Ammon's horn (tissue), 1 donor: ENCODE data around the gene TNK2.
"Not testable (repeated sequence)": the region's sequence is repeated elsewhere in the genome, so short reads cannot be mapped to it uniquely, and the experiment has no call there.

Source experiments
- DNase-seq: peaks from one replicate; pipeline ENCODE4 v3.0.0-alpha.2; 2016; ENCODE audit warnings: low spot score

Gene TNK2

DNA sequence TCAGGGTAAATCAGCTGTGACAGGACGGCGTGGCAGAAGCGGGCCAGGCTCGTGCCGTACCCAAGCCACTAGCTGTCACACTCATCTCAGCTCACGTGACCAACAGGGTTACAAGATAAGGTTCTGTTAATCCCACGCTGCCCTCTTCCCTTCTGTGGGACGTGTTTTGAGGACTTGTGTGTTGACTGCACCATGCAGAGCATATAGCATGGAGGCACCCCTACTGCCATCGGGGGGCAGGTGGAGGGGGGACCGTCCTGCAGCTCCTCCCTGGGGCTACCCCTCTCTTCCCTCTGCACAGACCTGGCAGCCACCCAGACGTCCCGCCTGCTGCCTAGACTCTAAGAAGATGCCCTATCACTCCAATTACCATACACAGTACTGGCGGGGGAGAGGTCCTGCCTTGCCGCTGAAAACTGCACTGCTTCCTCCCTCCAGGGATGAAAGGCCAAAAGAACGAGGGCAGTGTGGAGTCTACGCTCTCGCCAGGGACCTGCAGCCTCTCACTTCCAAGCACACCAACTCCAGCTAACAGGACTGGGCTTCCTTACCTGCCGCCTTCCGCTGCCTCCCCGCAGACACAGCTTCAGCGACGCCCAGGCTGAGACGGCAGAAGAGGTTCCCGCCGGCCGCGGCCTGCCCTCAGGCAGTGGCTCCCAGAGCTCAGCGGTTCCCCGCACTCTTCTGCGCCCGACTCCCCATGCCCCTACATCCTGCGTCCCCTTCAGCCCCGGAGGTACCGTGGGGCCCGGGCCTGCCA is at the start of gene TNK2:
TNK2 (minus strand) TSS at position 618 of the 760 bp plus-strand sequence. CDS start 19,963 bp downstream, outside the sequence.
- peak; percentile 69 for DNase-seq

DNA sequence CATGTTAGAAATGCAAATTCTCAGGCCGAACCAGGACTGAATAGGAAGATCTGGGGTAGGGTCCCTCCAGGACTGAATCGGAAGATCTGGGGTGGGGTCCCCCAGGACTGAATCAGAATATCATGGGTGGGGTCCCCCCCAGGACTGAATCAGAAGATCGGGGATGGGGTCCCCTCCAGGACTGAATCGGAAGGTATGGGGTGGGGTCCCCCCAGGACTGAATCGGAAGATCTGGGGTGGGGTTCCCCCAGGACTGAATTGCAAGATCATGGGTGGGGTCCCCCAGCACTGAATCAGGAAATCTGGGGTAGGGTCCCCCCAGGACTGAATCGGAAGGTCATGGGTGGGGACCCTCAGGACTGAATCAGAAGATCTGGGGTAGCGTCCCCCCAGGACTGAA is 48.2 kb upstream of the TNK2 start:
- no peak for DNase-seq

DNA sequence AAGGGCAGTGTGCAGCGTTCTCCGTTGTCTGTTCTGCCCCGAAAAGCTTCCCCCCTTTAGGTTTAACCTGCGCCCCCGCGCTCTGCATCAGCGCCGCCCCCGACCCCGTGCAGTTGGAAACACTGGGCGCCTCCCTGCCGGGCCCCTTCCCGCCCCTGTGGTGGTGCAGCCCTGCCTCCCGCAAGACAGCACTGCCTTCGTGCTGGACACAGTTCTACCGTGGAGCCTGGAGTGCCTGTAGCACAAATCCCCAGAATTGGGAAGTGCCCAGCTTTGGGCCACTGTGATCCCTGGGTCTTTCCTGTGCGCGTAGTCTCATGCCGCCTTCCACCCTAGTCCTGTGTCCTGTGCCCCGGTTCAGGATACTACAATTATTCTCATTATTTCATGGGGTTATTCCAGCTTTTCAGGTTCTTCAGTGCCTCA is 47.1 kb upstream of the TNK2 start:
- DNase-seq, result not testable (repeated sequence)

DNA sequence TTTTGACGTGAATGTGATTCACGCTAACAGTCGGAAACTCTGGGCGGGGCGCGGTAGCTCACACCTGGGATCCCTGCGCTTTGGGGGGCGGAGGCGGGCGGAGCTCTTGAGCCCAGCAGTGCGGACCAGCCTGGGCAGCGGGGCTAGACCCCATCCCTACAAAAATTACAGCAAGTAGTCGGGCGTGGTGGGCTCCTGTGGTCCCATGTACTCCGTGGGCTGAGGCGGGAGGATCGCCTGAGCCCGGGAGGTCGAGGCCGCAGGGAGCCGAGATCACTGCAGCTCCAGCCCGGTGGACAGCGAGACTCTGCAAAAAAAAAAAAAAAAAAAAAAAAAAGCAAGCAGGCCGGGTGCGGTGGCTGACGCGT is 46.4 kb upstream of the TNK2 start:
- not testable (repeated sequence) for DNase-seq

DNA sequence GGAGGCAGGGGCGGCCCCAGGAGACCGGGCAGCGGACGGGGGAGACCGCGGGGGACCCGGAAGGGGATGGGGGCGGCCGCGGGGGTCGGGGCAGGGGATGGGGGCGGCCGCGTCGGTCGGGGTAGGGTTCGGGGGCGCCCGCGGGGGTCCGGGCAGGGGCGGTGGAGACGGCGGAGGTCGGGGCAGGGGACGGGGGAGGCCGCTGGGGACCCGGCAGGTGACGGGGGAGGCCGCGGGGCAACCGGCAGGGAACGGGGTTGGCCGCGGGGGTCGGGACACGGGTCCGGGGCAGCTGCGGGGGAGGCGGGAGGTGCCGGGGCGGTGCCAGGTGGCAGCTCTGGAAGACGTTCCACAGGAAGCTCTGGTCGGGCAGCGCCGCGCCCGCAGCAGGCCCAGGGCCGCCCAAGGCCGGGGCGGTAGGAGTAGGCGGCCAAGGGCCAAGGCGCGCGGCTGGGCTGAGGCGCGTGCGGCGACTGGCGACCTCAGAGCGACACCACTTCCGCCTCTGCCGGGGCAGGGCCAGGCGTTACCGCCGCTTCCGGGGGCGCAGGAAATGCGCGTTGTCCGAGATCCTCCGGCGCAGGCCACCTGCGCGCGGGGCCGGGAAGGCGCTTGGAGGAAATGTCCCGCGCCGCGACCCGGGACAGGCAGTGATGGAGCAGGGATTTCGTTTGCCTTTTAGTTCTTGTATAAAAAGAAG is 45.9 kb upstream of the TNK2 start:
- peak; percentile 74 for DNase-seq

DNA sequence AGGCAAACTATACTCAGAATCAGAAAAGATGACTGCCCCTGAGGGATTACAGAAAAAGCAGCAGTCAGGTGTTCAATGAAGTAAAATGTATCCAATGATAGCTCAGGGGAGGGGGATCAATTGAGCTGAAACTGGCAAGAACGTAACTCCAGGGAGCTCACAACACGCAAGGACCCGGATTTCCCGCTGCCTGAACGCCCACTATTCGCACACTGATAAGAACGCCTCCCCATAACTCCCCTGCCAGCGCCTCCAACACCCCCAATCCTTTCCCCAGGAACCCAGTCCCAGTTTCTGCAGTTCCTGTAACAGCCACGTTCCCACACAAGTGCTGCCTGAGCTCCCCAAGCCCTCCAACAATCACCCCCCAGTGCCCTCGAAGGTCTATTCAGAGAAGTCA is 44.2 kb upstream of the TNK2 start:
- DNase-seq, result not testable (repeated sequence)

DNA sequence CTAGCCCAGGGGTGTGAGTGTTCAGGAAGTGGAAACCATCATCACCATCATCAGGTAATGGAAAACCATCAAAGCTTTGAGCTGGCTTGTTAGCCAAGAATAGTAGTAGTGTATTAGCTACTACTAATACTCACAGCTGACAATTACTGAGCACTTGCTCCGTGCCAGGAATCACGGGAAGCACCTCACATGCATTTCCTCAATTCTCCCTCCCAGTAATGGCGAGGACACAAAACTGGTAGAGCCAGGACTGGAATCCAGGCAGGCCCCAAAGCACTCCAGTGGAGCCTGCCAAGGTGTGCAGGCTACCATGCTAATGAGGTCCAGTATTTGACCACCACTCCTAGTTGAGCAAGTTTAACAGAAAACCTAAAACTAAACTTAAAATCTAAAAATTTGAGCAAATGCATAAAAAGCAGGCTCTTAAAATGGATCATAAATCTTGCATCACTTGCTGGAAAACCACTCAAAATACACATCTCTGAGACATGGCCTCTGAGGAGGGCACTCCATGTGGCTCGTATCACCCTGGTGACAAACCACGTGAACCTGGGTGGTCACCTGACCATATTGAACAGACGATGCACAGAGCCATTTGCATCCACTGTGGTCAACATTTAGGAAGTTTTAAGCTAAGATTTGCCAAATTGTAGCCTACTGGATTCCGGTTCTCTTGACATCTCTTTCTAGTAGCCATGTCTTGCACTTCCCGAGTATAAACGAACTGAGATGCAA is 43.3 kb upstream of the TNK2 start:
- not testable (repeated sequence) for DNase-seq

DNA sequence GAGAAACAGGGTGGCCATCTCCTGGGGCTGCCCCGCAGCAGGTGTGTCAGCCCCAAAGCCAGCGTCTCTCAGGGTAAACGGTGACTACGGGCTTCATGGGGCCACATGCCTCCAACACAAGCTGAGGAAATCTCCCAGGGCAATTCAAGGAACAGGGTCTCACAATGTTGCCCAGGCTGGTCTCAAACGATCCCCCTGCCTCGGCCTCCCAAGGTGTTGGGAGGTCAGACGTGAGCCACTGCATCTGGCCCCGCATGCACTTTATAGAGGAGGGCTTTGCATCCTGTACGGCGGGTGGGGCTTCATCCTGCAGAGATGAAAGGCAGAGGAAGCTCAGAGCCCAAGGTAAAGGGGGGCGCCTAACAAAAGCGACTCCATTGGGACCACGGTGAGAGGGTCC is 42.4 kb upstream of the TNK2 start:
- not testable (repeated sequence) for DNase-seq

DNA sequence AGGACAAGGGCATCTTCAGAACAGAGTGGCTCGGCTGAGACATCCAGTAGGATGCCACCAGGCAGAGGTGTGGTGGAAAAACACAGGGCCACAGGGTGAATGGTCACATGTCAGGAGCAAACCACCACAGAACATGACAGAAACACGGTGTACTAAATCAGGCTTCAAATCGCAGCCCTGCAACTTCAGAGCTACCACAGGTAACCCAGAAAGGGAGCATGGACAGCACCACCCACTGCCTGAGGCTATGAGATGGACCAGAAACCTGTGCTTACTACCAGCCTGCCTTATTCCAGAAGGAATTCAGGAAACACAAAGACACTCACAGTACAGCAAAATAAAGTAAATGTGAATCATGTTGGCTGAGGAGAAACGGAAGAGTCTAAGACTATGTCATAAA is 41.8 kb upstream of the TNK2 start:
- DNase-seq, result not testable (repeated sequence)

DNA sequence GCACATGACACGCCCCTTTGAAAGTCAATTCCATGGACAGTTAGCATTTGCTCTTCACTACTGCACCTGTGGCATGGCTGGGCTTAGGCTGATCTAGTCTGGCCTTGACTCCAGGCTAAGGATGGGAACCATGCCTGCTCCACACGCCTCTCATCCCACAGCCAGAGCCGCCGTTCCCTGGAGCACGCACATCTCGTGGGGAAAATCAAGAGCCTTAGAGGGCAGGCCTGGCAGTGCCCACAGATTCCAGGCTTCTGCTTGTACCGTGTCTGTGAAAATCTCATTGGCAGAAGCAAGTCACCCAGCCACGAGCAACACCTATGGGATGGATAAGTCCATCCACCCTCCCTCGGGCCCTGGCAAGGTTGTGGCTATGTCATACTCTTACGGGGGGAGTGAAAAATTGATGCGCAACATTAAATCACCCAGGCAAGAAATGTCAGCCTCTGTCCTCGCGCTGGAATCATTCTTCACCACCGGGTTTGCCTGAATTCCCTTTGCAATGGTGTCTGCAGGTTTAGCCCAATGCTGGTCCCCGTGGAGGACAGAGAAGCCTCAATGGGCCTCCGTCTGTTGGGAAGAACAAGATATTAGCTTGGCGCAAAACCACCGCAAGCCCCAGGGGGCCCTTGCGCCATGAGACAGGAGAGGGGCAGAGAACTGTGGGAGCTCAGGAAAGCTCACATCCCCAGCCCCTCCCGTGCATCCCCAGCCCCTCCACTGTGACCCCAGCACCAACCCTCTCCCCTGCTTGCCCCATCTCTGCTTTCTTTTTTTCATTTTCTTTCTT is 38.8 kb upstream of the TNK2 start:
- not testable (repeated sequence) for DNase-seq

DNA sequence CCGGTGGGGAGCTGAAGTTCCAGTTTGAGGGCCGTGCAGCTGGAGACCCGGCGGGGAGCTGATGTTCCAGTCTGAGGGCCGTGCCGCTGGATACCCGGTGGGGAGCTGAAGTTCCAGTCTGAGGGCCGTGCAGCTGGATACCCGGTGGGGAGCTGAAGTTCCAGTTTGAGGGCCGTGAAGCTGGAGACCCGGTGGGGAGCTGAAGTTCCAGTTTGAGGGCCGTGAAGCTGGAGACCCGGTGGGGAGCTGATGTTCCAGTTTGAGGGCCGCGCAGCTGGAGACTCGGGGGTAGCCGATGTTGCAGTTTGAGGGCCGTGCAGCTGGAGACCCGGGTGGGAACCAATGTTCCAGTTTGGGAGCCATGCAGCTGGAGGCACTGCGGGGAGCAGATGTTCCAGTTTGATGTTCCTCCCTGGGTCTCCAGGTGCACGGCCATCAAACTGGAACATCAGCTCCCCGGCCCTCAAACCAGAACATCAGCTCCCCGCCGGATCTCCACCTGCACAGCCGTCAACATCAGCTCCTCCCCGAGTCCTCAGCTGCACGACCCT is 33.0 kb upstream of the TNK2 start:
- not testable (repeated sequence) for DNase-seq

DNA sequence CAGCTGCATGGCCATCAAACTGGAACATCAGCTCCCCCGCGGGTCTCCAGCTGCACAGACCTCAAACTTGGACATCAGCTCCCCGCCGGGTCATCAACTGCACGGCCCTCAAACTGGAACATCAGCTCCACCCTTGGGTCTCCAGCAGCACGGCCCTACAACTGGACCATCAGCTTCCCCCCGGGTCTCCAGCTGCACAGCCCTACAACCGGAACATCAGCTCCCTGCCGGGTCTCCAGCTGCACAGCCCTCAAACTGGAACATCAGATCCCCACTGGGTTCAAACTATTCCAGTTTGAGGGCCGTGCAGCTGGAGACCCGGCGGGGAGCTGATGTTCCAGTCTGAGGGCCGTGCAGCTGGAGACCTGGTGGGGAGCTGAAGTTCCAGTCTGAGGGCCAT is 32.5 kb upstream of the TNK2 start:
- not testable (repeated sequence) for DNase-seq

DNA sequence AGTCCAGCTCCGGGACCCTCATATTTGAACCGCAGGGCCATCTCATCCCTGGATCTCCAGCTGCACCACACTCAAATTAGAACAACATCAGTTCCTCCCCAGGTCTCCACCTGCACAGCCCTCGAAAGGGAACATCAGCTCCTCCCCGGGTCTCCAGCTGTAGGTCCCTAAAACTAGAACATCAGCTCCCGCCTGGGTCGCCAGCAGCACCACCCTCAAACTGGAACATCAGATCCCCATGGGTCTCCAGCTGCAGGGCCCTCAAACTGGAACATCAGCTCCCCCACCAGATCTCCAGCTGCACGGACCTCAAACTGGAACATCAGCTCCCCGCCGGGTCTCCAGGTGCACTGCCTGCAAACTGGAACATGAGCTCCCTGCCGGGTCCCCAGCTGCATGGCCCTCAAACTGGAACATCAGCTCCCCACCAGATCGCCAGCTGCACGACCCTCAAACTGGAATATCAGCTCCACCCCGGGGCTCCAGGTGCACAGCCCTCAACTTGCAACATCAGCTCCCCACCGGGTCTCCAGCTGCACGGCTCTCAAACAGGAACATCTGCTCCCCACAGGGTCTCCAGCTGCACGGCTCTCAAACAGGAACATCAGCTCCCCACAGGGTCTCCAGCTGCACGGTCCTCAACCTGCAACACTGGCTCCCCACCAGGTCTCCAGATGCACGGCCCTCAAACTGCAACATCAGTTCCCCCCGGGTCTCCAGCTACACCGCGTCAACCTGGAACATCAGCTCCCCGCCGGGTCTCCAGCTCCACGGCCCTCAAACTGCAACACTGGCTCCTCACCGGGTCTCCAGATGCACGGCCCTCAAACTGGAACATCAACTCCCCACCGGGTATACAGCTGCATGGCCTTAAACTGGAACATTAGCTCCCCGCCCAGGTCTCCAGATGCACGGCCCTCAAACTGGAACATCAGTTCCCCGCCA is 31.4 kb upstream of the TNK2 start:
- DNase-seq, result not testable (repeated sequence)

DNA sequence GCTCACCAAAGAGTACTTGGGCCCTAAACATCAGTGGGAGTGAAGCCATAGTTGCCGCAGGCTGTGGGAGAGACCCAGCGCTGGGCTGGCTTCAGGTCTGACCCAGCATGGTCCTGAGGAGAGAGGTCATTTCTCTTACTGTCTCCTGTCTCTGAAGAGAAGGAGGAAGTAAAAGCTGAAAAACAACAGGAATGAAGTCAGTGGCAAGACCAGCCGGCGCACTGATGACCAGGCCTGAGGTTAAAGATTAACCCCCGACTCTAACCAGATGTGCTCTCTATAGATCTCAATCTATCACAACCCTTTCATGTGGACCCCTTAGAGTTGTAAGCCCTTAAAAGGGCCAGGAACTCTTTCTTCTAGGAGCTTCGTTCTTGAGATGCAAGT is 24.7 kb upstream of the TNK2 start:
- not testable (repeated sequence) for DNase-seq

DNA sequence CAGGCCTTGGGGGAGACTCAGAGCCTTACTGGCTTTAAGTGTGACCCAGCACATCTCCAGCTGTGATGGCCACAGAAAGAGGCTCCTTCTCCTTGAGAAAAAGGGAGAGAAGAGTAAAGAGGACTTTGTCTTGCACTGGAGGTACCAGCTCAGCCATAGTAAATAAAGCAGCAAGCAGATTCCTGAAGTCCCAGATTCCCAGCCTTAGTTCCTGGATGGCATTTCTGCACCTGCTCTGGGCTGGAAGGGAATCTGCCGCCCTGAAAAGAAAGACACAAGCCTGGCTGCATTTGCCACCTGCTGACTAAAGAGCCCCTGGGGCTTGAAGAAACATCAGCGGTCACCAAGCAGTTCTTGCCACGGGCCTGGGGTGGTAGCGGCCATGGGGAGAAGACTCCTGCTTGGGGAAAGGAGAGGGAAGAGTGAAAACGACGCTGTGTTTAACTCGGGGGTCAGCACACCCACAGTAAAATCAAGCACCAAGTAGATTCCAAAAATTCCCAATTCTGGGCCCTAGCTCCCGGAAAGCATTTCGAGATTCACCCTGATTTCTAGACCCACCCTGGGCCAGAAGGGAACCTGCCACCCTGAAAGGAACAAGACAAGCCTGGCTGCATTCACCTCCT is 24.2 kb upstream of the TNK2 start:
- no peak for DNase-seq

DNA sequence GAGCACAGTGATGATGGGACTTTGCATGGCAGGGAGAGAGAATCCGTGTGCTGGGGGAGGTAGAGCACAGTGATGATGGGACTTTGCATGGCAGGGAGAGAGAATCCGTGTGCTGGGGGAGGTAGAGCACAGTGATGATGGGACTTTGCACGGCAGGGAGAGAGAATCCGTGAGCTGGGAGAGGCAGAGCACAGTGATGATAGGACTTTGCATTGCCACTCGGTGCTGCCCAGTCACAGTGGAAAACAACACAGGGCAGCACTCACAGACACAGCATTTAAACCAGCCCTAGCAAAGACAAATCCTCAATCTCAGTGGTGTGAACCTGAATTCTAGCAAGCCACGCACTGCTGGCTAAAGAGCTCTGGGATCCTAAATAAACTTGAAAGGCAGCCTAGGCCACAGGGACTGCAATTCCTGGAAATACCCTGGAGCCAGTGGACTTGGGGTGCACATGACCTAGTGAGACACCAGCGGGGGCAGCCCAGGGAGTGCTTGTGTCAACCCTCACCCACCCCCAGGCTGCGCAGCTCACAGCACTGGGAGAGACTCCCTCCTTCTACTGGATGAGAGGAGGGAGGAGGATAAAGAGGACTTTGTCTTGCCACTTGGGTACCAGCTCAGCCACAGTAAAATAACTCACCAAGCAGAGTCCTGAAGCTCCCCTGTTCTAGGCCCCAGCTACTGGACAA is 23.4 kb upstream of the TNK2 start:
- DNase-seq, result peak; percentile 73

DNA sequence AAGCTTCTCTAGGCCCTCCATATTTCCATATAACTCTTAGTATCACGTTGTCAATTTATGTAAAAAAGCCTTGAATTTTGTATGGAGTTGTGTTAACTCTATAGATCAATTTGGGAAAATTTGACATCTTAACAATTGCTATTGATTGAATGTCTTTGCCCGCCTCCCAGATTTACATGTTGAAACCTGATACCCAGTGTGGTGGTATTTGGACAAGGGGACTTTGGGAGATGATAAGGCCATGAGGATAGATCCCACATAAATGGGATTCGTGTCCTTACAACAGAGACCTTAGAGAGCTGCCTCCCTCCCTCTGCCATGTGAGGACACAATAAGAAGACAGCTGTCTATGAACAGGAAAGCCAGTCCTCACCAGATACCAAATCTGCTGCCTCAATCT is 21.1 kb upstream of the TNK2 start:
- no peak for DNase-seq

DNA sequence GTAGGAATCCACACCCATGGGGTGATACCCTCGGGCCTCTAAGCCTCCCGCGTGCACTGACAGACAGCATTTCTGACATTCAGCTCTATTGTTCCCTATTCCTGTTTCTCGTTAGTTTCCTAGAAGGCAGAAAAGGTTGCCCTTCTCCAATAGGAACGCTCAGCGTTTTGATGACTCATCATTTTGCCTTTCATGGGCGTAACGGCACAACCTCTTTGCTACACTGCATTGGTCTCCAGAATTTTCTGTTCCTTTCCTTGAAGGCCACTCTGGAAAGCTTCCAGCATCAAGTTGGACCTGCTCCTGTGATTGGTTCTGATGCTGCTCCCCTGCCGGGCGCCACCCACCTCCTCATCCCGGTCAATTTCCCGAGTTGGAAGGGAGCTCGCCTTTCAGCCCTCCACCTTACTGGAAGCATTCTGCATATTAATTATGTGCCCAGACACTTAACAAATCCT is 13.0 kb upstream of the TNK2 start:
- no peak for DNase-seq

DNA sequence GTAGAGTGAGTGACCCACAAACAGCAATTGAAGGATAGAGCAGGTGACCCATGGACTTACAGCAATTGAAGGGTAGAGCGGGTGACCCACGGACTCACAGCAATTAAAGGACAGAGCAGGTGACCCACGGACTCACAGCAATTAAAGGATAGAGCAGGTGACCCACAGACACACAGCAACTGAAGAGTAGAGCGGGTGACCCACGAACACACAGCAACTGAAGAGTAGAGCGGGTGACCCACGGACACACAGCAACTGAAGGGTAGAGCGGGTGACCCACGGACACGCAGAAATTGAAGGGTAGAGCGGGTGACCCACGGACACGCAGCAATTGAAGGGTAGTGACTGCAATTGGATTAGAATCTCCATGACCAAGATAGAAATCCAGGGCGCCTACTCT is 9.8 kb upstream of the TNK2 start:
- no peak for DNase-seq
